ENCODE measurements around the gene PSMA5.
"Not testable (repeated sequence)": the region's sequence is repeated elsewhere in the genome, so short reads cannot be mapped to it uniquely, and the experiment has no call there.

The PSMA5 gene

GRCh38 chr1:109392037-109392787 is 34.0 kb downstream of the PSMA5 start:
- peak; percentile 83 for DNase-seq (ENCODE audit: low spot score)

- DNase-seq (ENCODE audit: low spot score), result peak; percentile 56
Observed at GRCh38 chr1:109391626-109392025, 34.6 kb downstream of the PSMA5 start.

- no peak for DNase-seq (ENCODE audit: low spot score)
Observed at GRCh38 chr1:109391157-109391556, 35.1 kb downstream of the PSMA5 start.

GRCh38 chr1:109389638-109390341 is 36.5 kb downstream of the PSMA5 start:
- no peak for DNase-seq (ENCODE audit: low spot score)

- DNase-seq (ENCODE audit: low spot score), result no peak
Observed at GRCh38 chr1:109388884-109389637, 37.2 kb downstream of the PSMA5 start.

- DNase-seq (ENCODE audit: low spot score), result no peak
Observed at GRCh38 chr1:109388208-109388711, 38.0 kb downstream of the PSMA5 start.

- DNase-seq (ENCODE audit: low spot score), result no peak
Observed at GRCh38 chr1:109386054-109386717, 40.1 kb downstream of the PSMA5 start.

GRCh38 chr1:109385417-109385816 is 40.8 kb downstream of the PSMA5 start:
- DNase-seq (ENCODE audit: low spot score), result no peak

- no peak for DNase-seq (ENCODE audit: low spot score)
Observed at GRCh38 chr1:109383854-109384253, 42.4 kb downstream of the PSMA5 start.

GRCh38 chr1:109383087-109383779 is 43.0 kb downstream of the PSMA5 start:
- no peak for DNase-seq (ENCODE audit: low spot score)

GRCh38 chr1:109381573-109381972 is 44.7 kb downstream of the PSMA5 start:
- DNase-seq (ENCODE audit: low spot score), result no peak

- no peak for DNase-seq (ENCODE audit: low spot score)
Observed at GRCh38 chr1:109379907-109380306, 46.3 kb downstream of the PSMA5 start.

GRCh38 chr1:109379422-109379821 is 46.8 kb downstream of the PSMA5 start:
- no peak for DNase-seq (ENCODE audit: low spot score)

GRCh38 chr1:109377698-109378097 is 48.5 kb downstream of the PSMA5 start:
- no peak for DNase-seq (ENCODE audit: low spot score)

GRCh38 chr1:109373696-109374095 is 52.6 kb downstream of the PSMA5 start:
- not testable (repeated sequence) for DNase-seq (ENCODE audit: low spot score)

- no peak for DNase-seq (ENCODE audit: low spot score)
Observed at GRCh38 chr1:109373126-109373525, 53.1 kb downstream of the PSMA5 start.

GRCh38 chr1:109372281-109372680 is 54.0 kb downstream of the PSMA5 start:
- DNase-seq (ENCODE audit: low spot score), result no peak

GRCh38 chr1:109371341-109371739 is 54.9 kb downstream of the PSMA5 start:
- DNase-seq (ENCODE audit: low spot score), result peak; percentile 75

GRCh38 chr1:109370712-109371340 is 55.4 kb downstream of the PSMA5 start:
- DNase-seq (ENCODE audit: low spot score), result peak; percentile 67

- no peak for DNase-seq (ENCODE audit: low spot score)
Observed at GRCh38 chr1:109369167-109369746, 57.0 kb downstream of the PSMA5 start.

- no peak for DNase-seq (ENCODE audit: low spot score)
Observed at GRCh38 chr1:109368464-109368863, 57.8 kb downstream of the PSMA5 start.

All from pons (tissue), 1 donor.